D341Med (cell line): ENCODE results near the gene TMEM25.
"Not testable (repeated sequence)": the region's sequence is repeated elsewhere in the genome, so short reads cannot be mapped to it uniquely, and the experiment has no call there.

Experiments
- DNase-seq: peaks from one replicate; pipeline ENCODE4 v3.0.0; 2012; ENCODE audit warnings: low spot score

TMEM25 gene

GRCh38 chr11:118532091-118532490 lies 1.1 kb downstream of the TMEM25 start:
- no peak for DNase-seq

GRCh38 chr11:118532852-118533768 lies 2.1 kb downstream of the TMEM25 start:
- DNase-seq = no peak

- no peak for DNase-seq
Observed at GRCh38 chr11:118533769-118534729, 3.1 kb downstream of the TMEM25 start.

- no peak for DNase-seq
Observed at GRCh38 chr11:118535261-118535660, 4.3 kb downstream of the TMEM25 start.

GRCh38 chr11:118536726-118537125 lies 5.7 kb downstream of the TMEM25 start:
- DNase-seq = no peak

- DNase-seq = no peak
Observed at GRCh38 chr11:118537409-118537980, 6.5 kb downstream of the TMEM25 start.

- DNase-seq = no peak
Observed at GRCh38 chr11:118544010-118544646, 13.1 kb downstream of the TMEM25 start.

GRCh38 chr11:118544647-118545010 lies 13.6 kb downstream of the TMEM25 start:
- no peak for DNase-seq

GRCh38 chr11:118545533-118545932 lies 14.5 kb downstream of the TMEM25 start:
- DNase-seq = no peak

- no peak for DNase-seq
Observed at GRCh38 chr11:118547132-118547531, 16.1 kb downstream of the TMEM25 start.

- no peak for DNase-seq
Observed at GRCh38 chr11:118552341-118552740, 21.3 kb downstream of the TMEM25 start.

GRCh38 chr11:118560806-118561205 lies 29.8 kb downstream of the TMEM25 start:
- no peak for DNase-seq

GRCh38 chr11:118565051-118565450 lies 34.1 kb downstream of the TMEM25 start:
- DNase-seq = no peak

- DNase-seq = no peak
Observed at GRCh38 chr11:118569670-118570069, 38.7 kb downstream of the TMEM25 start.

- no peak for DNase-seq
Observed at GRCh38 chr11:118570787-118571186, 39.8 kb downstream of the TMEM25 start.

GRCh38 chr11:118571701-118572060 lies 40.7 kb downstream of the TMEM25 start:
- not testable (repeated sequence) for DNase-seq

GRCh38 chr11:118572061-118572980 lies 41.3 kb downstream of the TMEM25 start, which contains the start of gene ARCN1:
Gene ARCN1 (plus strand): TSS chr11:118572409. CDS start chr11:118572548, 139 bp downstream.
- DNase-seq = peak; percentile 89

- peak; percentile 24 for DNase-seq
Observed at GRCh38 chr11:118572981-118573550, 42.1 kb downstream of the TMEM25 start.

- no peak for DNase-seq
Observed at GRCh38 chr11:118574636-118575035, 43.6 kb downstream of the TMEM25 start.

GRCh38 chr11:118577995-118578394 lies 47.0 kb downstream of the TMEM25 start:
- not testable (repeated sequence) for DNase-seq
